A549 (cell line): Measurements from ENCODE around the gene SSH3. TPM values are rescaled to one million over a fixed set of nuclear protein-coding genes. Genes with fewer than 3 reads are reported as not detected.
A peak's percentile ranks its signal among the peaks of the same experiment; 100 is the strongest.

Source experiments
- ATAC-seq, 2 experiments: fragments of 200-7000 bp in 1 of 2; fragments of >200 bp in 1 of 2; cut with Nextera tagmentation in 1 of 2; cut with Tn5 transposase in 1 of 2; 3 replicates each; pipeline versions ENCODE4 v1.8.0 to v1.9.1; 2018 to 2020; ENCODE audit warnings: mild to moderate bottlenecking in 1 of 2, moderate library complexity in 1 of 2
- CTCF ChIA-PET: fragments of 300-600 bp; sonication (Branson Sonifier 250); formaldehyde crosslinking; extraction: SDS; loops from one replicate; lab custom pipeline; 2021; ENCODE audit warnings: antibody characterized with exemption, inconsistent platforms; lab: Yijun Ruan, JAX
- POLR2A ChIA-PET: fragments of 350-600 bp; formaldehyde crosslinking; extraction: SDS; loops from one replicate; lab custom pipeline; 2021; ENCODE audit warnings: antibody characterized with exemption, inconsistent platforms; lab: Yijun Ruan, JAX
- DNase-seq, 2 experiments: peaks; one replicate each; pipeline versions ENCODE4 v3.0.0 to v3.0.0-alpha.2; 2011 to 2016; ENCODE audit warnings: low read depth in 1 of 2, low spot score in 1 of 2
- FAIRE-seq: peaks from 2 replicates; lab custom pipeline; 2011; peaks lifted over from hg19 to GRCh38; lab: Jason Lieb, UNC
- H3K27ac ChIP-seq, 2 experiments: fragments of >200 bp; sonication (Bioruptor Twin); formaldehyde crosslinking; 3 replicates each; pipeline ENCODE4 v1.5.1; 2016 to 2017
- H3K4me1 ChIP-seq: fragments of >200 bp; sonication (Bioruptor Twin); formaldehyde crosslinking; 3 replicates; pipeline ENCODE4 v1.6.1; 2016
- H3K4me2 ChIP-seq: fragments of >200 bp; sonication (Bioruptor Twin); formaldehyde crosslinking; 3 replicates; pipeline ENCODE4 v1.6.1; 2016
- H3K4me3 ChIP-seq: fragments of >200 bp; sonication (Bioruptor Twin); formaldehyde crosslinking; 3 replicates; pipeline ENCODE4 v1.5.1; 2016
- H3K9me3 ChIP-seq: fragments of >200 bp; sonication (Bioruptor Twin); formaldehyde crosslinking; 3 replicates; pipeline ENCODE4 v1.6.1; 2016
- BHLHE40 ChIP-seq: IDR thresholded peaks from 2 replicates; pipeline ENCODE4 v1.6.1; 2012; ENCODE audit warnings: low read depth, low read length, inconsistent platforms
- CBX2 ChIP-seq: fragments of 200-600 bp; sonication (generic); IDR thresholded peaks from 2 replicates; pipeline ENCODE4 v1.6.1; 2016; ENCODE audit warnings: low read depth, mild to moderate bottlenecking, borderline replicate concordance
- CHD2 ChIP-seq: fragments of 150-350 bp; IDR thresholded peaks from 2 replicates; pipeline ENCODE4 v1.6.1; 2014; ENCODE audit warnings: low read length; ENCODE audit not compliant: partially characterized antibody
- EHMT2 ChIP-seq: fragments of 200-600 bp; sonication (generic); IDR thresholded peaks from 2 replicates; pipeline ENCODE4 v1.6.1; 2016; ENCODE audit warnings: antibody characterized with exemption, low read depth, mild to moderate bottlenecking, moderate library complexity
- FOSL2 ChIP-seq, 2 experiments: fragments of 450-650 bp in 1 of 2; fragments of >200 bp in 1 of 2; sonication (Bioruptor Twin) in 1 of 2; formaldehyde crosslinking; IDR thresholded peaks; 2 replicates each; pipeline versions ENCODE4 v1.5.0 to v1.6.1; 2016 to 2020; ENCODE audit warnings: mild to moderate bottlenecking in 1 of 2, moderate library complexity in 1 of 2
- FOXS1 ChIP-seq: fragments of 250-450 bp; sonication (Bioruptor Pico); IDR thresholded peaks from 2 replicates; pipeline ENCODE4 v1.5.0; 2020; ENCODE audit warnings: mild to moderate bottlenecking, moderate library complexity
- JUN ChIP-seq, 2 experiments: fragments of >200 bp; sonication (Bioruptor Twin); formaldehyde crosslinking; IDR thresholded peaks; 2 replicates in 1 of 2; 3 replicates in 1 of 2; pipeline ENCODE4 v1.6.1; 2016 to 2017
- JUNB ChIP-seq: fragments of >200 bp; sonication (Bioruptor Twin); formaldehyde crosslinking; IDR thresholded peaks from 2 replicates; pipeline ENCODE4 v1.6.1; 2016
- KDM1A ChIP-seq: fragments of 200-600 bp; sonication (generic); IDR thresholded peaks from 2 replicates; pipeline ENCODE4 v1.6.1; 2016; ENCODE audit warnings: low read depth, mild to moderate bottlenecking
- NFE2L2 ChIP-seq: fragments of 150-350 bp; conservative IDR thresholded peaks from 2 replicates; pipeline ENCODE4 v1.6.1; 2014; ENCODE audit warnings: low read length
- NPAS2 ChIP-seq: fragments of 250-450 bp; sonication (Bioruptor Pico); IDR thresholded peaks from 2 replicates; pipeline ENCODE4 v1.8.0; 2022; ENCODE audit warnings: mild to moderate bottlenecking, moderate library complexity, borderline replicate concordance
- POLR2A ChIP-seq: IDR thresholded peaks from 2 replicates; pipeline ENCODE4 v1.6.1; 2012; ENCODE audit warnings: mild to moderate bottlenecking, low read length
- RAD21 ChIP-seq, 2 experiments: fragments of >200 bp in 1 of 2; sonication (Bioruptor Twin) in 1 of 2; formaldehyde crosslinking in 1 of 2; IDR thresholded peaks in 1 of 2; conservative IDR thresholded peaks in 1 of 2; 2 replicates in 1 of 2; 3 replicates in 1 of 2; pipeline ENCODE4 v1.6.1; 2012 to 2018; ENCODE audit warnings: inconsistent platforms in 1 of 2
- RCOR1 ChIP-seq: fragments of 150-350 bp; IDR thresholded peaks from 2 replicates; pipeline ENCODE4 v1.6.1; 2014; ENCODE audit warnings: antibody characterized with exemption, low read length, low read depth
- SMC3 ChIP-seq: fragments of >200 bp; sonication (Bioruptor Twin); formaldehyde crosslinking; IDR thresholded peaks from 3 replicates; pipeline ENCODE4 v1.6.1; 2018; ENCODE audit warnings: inconsistent platforms
- WGBS: methylation state at CpG from one replicate; pipeline ENCODE4 v1.1.6; 2017; ENCODE audit errors: missing lambda C conversion rate; 5-methylcytosine and 5-hydroxymethylcytosine counted together
- polyA plus RNA-seq, 4 experiments: library from polyadenylated mRNA; depleted of rRNA in 3 of 4; stranded (reverse); fragments of >200 nt; fragmentation: RNase III in 1 of 4; extraction: RNeasy Plus Mini Kit Qiagen cat#74134 plus additional on column Dnase treatment in 1 of 4; gene quantifications; 2 replicates in 3 of 4; 3 replicates in 1 of 4; pipeline ENCODE4 v1.2.3, GENCODE V29; 2011 to 2017
- TF ChIP-seq, protein P1 (sequence below): fragments of >200 bp; sonication (Bioruptor Twin); formaldehyde crosslinking; IDR thresholded peaks from 3 replicates; pipeline ENCODE4 v1.5.1; 2016
- TF ChIP-seq, protein P2 (sequence below): fragments of 250-450 bp; sonication (Bioruptor Pico); IDR thresholded peaks from 2 replicates; pipeline ENCODE4 v1.5.0; 2021; ENCODE audit warnings: mild to moderate bottlenecking, moderate library complexity, borderline replicate concordance
- TF ChIP-seq, protein P3 (sequence below): fragments of >200 bp; sonication (Bioruptor Twin); formaldehyde crosslinking; IDR thresholded peaks from 3 replicates; pipeline ENCODE4 v1.6.1; 2016

Gene SSH3
- polyA plus RNA-seq, 2 of the 4 experiments (the other 2 are of a cell fraction): 13.9 to 24.1 TPM

DNA sequence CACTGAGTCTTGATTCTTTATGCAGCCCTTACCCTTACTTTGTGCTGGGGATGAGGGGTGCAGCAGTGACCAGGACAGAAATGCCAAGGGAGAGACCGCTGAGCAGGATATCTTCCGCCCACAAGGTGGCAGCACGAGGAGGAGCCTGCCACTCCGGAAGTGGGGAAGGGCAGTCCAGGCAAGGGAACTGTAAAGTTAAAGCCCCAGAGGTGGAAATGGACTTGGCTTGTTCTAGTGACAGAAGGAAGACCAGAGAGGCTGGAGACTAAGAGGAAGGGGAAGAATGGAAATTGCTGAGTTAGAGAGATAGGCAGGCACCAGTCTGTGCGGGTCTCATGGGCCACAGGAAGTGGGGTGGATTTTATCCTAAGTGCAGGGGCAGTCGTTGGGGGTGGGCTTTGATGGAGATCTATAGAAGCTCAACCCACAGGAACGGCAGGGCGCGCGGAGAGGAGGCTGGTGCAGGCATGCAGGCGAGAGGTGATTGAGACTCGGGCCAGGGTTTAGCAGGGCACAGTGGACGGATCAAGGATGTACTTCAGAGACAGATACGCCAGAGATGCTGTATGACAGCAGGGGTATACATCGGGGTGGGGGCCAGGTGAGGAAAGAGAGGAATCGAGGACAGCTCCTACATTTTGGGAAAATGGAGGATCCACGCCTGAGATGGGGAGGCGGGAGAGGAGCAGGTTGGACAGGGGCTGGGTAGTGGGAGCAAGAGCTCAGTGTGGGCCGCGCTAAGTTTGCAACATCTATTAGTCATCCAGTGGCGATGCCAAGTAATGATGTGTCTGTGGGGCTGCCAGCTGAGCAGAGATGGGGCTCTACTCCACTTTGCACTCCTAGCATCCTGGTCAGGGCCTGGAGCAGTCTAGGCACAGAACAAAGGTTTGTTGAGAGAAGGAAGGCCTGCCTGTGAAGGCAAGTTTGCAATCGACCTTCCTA lies 40.3 kb upstream of the SSH3 start (continued):
- no peak for TF ChIP-seq JUNB
- no peak for TF ChIP-seq NFE2L2
- no peak for TF ChIP-seq BHLHE40
- TF ChIP-seq FOSL2 (IDR thresholded peaks at IDR 0.05): no peak
- TF ChIP-seq FOSL2 (CRISPR knock-in tag; IDR thresholded peaks at IDR 0.05): peak; percentile 35; the same call in 1 of the 2 replicates
- peak; percentile 52 to 66 for TF ChIP-seq RAD21 (conservative IDR thresholded peaks at IDR 0.05 in 1 of 2, IDR thresholded peaks at IDR 0.05 in 1 of 2)
- 0 out of 5 replicates have a peak, but pooled peaks of 1 of the 2 experiments have one; percentile 26 for TF ChIP-seq JUN (IDR thresholded peaks at IDR 0.05)
- TF ChIP-seq, protein P1, sequence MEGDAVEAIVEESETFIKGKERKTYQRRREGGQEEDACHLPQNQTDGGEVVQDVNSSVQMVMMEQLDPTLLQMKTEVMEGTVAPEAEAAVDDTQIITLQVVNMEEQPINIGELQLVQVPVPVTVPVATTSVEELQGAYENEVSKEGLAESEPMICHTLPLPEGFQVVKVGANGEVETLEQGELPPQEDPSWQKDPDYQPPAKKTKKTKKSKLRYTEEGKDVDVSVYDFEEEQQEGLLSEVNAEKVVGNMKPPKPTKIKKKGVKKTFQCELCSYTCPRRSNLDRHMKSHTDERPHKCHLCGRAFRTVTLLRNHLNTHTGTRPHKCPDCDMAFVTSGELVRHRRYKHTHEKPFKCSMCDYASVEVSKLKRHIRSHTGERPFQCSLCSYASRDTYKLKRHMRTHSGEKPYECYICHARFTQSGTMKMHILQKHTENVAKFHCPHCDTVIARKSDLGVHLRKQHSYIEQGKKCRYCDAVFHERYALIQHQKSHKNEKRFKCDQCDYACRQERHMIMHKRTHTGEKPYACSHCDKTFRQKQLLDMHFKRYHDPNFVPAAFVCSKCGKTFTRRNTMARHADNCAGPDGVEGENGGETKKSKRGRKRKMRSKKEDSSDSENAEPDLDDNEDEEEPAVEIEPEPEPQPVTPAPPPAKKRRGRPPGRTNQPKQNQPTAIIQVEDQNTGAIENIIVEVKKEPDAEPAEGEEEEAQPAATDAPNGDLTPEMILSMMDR: peak; percentile 81
- TF ChIP-seq, all 56 proteins: peak for 7

DNA sequence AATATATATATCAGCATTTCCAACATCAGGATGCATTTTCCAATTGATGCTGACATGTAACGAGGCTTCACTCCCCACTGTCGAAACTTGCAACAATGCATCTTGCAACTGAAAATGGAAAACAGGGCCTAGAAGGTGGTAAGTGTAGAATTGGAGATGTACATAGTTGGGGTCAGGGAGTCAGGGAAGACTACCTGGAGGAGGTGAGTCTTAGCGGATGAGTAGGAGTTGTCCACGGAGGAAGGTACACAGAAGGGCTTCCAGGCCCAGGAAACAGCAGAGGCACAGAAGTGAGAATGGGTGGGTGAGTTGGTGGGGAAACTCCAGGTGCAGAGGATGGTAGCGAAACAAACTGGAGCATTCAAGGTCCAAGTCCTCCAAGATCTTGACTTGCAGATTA lies 39.1 kb upstream of the SSH3 start:
- peaks cover 33% of the 10 kb centered on the region for H3K4me1 ChIP-seq
- 93% methylated on average over 5 of the region's 5 CpGs for WGBS
- no peak overlapping the region for H3K4me3 ChIP-seq
- TF ChIP-seq SMC3 (no peak), NPAS2 (CRISPR knock-in tag) (no peak), EHMT2 (no peak), BHLHE40 (no peak), CBX2 (no peak), JUN (IDR thresholded peaks at IDR 0.05) (no peak), RAD21 (conservative IDR thresholded peaks at IDR 0.05 in 1 of 2, IDR thresholded peaks at IDR 0.05 in 1 of 2) (no peak), FOXS1 (CRISPR knock-in tag) (no peak), POLR2A (no peak), RCOR1 (no peak), KDM1A (no peak), CHD2 (no peak)
- TF ChIP-seq, protein P2, sequence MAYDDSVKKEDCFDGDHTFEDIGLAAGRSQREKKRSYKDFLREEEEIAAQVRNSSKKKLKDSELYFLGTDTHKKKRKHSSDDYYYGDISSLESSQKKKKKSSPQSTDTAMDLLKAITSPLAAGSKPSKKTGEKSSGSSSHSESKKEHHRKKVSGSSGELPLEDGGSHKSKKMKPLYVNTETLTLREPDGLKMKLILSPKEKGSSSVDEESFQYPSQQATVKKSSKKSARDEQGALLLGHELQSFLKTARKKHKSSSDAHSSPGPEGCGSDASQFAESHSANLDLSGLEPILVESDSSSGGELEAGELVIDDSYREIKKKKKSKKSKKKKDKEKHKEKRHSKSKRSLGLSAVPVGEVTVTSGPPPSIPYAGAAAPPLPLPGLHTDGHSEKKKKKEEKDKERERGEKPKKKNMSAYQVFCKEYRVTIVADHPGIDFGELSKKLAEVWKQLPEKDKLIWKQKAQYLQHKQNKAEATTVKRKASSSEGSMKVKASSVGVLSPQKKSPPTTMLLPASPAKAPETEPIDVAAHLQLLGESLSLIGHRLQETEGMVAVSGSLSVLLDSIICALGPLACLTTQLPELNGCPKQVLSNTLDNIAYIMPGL: no peak
- TF ChIP-seq, protein P1: no peak
- TF ChIP-seq, protein P3, sequence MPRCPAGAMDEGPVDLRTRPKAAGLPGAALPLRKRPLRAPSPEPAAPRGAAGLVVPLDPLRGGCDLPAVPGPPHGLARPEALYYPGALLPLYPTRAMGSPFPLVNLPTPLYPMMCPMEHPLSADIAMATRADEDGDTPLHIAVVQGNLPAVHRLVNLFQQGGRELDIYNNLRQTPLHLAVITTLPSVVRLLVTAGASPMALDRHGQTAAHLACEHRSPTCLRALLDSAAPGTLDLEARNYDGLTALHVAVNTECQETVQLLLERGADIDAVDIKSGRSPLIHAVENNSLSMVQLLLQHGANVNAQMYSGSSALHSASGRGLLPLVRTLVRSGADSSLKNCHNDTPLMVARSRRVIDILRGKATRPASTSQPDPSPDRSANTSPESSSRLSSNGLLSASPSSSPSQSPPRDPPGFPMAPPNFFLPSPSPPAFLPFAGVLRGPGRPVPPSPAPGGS: no peak
- no peak overlapping the region for H3K4me2 ChIP-seq
- ChIA-PET CTCF (interaction anchor here (1.0 to 4.9 kb wide), 9 partner anchors 12 to 242 kb away, joined by 3 to 178 read pairs (median 23); partner anchors contain the start of genes POLD4 and SSH3), POLR2A (no interaction called here)
- no peak overlapping the region for H3K27ac ChIP-seq
- ATAC-seq (no peak), FAIRE-seq (no peak), DNase-seq (no peak)
- H3K9me3 ChIP-seq: no peaks in the 10 kb centered on the region
